GM19035 (cell line): ENCODE measurements around the gene MRGPRG.
"Not testable (repeated sequence)": the region's sequence is repeated elsewhere in the genome, so short reads cannot be mapped to it uniquely, and the experiment has no call there.

Experiments
- ATAC-seq: cut with Tn5 transposase; IDR thresholded peaks from one replicate; pipeline ENCODE4 v1.9.1; 2021; ENCODE audit not compliant: unreplicated experiment

Gene MRGPRG

DNA sequence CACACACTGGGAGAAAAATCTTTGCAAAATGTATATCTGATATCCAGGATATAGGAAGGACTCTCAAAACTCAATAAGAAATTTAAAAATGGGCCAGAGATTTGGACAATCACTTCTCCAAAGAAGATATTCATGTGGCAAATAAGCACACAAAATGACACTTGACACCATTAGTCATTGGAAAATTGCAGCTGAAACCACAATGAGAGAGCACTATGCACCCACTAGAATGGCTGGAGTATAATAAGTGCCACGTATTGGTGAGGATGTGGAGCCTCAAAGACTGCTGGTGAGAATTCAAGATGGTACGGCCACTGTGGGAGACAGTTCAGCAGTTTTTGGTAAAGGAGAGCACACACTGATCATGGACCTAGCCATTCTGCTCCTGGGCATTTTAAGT, 40.7 kb downstream of the MRGPRG start:
- no peak for ATAC-seq

DNA sequence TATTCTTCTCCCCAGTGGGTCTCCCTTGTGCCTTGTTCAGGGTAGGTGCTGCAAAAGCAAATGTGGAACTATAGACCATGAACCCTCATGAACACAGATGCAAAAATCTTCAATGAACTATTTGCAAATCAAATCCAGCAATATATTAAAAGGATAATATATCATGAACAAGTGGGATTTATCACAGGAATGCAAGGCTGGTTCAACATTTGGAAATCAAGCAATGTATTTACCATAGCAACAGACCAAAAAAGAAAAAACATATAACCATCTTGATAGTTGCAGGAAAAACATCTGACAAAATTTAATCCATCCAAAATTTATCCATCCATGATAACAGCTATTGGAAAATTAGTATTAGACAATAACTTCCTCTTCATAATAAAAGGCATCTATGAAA, 42.1 kb downstream of the MRGPRG start:
- no peak for ATAC-seq

DNA sequence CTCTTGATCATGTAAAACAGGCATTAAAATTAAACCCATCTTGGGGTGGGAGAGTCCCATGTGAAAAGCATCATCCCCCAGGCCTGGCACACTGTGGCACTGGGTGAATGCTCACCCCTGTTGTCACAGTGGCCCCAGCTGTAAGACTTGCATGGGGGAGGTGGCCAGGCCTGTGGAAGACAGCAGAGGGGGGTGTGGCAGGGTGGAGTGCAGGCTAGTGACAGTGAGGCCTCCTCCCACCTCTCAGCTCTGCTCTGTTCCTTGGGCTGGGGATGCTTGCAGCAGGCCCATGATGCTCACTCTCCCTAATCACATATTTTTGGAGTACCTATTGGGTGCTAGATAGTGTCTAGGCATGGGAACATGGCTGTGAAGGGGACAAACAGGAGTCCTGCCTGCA, 43.4 kb downstream of the MRGPRG start:
- ATAC-seq: no peak

DNA sequence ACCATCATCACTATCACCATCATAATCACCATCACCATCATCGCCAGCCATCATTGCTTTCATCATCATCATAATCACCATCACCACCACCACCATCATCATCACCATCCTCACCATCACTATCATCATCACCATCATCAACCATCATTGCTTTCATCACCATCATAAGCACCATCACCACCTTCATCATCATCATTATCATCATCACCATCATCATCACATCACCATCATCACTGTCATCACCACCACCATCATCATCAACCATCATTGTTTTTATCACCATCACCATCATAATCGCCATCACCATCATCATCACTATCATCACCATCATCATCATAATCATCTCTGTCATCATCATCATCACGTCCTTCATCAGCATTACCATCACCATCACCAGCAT, 44.2 kb downstream of the MRGPRG start:
- no peak for ATAC-seq

DNA sequence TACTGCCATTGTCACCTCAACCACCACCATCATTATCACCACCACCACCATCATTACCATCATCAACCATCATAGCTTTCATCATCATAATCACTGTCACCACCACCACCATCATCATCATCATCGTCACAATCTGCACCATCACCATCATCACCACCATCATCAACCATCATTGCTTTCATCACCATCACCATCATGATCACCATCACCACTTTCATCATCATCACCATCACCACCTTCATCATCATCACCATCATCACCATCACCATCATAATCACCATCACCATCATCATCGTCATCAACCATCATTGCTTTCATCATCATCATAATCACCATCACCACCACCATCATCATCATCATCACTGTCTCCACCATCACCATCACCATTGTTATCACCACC, 44.8 kb downstream of the MRGPRG start:
- no peak for ATAC-seq

DNA sequence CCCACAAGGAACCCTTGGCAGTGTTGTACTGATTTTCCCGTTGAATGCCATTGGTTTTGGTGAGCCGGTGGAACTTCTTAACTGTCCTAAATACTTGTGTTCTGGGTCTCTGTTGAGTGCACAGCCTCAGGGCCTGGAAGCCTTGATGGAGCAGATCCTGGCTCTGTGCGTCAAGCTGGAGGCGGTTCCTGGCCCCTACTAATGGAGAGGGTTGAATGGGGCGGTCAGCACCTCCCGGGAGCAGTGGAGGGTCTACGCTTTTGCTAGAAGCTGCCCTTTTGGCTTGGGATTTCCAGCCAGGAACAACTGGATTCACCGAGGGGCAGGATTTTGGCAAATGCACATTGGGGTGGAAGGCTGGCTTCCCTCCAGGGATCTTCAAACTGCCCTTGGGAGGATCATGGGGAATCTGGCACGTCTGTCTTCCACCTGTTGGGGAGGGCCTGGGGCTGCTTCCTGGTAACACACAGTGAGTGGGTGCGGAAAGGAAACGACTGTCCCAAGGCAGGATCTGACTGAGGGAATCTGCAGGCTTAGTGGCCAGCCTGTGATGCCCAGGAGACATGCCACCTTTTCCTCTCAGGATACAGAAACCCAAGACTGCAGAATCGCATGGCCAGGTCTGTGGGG, 46.6 kb downstream of the MRGPRG start:
- no peak for ATAC-seq

DNA sequence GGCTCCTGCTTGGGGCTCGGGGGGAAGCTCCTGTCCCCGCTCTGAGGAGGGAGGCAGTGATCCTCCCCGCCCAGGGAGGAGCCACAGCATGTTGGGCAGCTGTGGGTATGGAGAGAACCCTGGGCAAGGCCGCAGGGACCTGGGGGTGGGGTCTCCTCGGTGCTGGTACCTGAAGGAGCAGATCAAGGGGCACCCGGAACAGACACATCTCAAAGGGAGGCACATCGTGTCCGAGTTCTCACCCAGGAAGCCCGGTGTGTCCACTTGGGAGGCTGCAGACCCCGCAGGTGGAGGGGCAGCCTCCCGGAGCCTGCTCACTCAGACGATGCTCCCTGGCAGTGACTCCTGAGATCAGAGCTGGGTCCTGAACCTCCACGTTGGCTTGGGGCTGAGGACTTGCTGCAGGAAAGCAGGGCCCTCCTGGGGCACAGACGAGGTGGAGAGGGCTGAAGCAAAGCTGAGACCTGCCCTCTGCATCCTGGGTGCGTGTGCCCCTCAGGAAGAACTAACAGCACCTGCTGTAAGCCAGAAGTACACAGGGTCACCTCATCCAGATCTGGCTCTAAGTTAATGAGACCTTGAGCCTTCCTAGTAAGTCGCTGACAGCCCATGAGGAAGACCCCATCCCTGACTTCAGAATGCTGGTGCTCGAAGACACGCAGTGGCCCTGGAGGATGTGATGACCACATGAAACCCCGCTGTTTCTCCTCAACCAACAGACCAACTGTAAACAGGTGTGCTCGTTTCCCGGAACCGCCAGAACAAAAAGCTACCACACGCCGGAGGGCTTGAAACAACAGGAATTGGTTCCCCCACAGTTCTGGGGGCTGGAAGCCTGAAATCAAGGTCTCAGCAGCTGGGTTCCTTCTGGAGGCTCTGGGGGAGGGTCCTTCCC, 47.6 kb downstream of the MRGPRG start:
- ATAC-seq: no peak

DNA sequence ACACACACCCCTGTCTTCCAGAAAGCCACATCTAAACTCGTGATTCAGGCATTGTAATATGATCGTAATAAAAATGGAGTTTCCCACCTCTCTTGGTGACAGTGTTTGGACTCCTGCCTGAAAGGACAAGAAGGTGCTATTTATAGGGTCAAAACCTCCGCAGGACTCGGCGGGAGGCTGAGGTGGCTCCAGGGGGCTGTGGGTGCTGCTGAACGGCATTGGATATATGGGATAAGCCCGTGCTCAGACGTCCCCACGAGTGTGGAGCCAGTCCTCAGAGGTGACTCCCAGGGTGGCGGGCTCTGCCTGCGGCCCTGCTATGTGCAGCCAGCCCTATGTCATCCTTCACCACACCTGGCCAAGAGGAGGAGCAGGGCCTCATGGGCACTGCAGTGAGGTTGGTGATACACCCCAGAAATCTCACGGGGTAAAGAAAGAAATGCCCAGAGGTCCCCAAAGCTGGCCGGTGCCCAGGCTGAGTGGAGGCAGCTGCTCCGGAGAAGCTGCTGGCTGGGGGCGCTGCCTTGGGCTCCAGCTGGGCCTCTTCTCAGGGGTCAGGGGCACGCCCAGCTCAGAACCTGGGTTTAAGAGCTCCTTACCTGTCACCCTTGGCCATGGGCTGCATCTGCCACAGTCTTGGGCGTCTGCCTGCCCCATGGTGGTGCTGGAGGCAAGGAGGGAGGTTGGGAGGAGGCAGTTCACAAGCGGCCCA, 48.4 kb downstream of the MRGPRG start:
- no peak for ATAC-seq

DNA sequence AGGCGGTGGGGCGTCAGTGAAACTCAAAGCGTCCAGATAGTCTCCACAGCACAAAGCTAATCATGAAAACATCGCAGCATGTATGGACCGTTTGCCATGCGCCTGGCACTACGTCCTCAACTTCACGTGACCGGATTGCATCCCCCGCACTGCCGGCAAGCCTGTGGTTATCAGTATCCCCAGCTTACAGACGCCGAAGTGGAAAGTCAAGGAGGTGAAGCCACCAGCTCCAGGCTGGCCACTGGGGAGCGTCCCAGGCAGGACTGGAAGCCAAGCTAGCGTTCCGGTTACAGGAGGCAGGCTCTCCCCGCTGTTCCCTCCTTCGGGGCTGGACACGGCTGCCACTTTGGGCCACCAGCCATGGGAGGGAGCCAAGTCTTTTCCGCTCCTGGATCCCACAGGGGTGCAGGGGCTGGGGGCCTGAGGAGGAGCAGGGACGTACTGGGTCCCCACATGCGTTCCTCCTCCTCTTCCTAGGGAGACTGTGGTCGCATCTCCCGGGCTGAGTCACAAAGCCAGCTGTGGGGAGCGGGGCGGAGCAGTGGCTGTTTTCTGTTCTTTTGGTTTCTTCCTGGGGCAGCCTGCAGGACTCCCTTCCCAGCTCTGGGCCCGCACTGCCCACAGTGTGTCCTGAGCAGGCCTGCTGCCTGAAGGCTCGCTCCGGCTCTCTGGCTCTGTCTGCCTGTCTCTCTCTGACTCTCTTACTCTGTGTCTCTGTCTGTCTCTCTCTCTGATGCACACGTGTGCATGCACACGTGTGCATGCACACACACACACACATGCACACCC, 49.2 kb downstream of the MRGPRG start:
- ATAC-seq: no peak

DNA sequence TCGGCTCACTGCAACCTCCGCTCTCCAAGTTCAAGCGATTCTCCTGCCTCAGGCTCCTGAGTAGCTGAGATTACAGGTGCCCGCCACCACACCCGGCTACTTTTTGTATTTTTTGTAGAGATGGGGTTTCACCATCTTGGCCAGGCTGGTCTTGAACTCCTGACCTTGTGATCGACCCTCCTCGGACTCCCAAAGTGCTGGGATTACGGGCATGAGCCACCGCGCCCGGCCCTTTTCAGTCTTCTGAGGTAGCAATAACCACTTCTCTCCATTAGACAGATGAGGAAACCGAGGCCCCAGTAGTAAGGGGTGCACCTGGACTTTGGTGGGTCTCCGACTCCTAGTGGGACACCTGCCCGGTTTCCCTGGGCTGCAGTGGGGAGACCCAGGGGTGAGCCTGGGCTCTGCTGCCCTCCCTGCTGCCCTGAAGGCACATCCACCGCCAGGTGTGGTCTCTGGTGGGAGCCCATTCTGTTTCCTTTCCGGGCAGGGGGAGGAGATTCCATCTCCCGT, 49.8 kb downstream of the MRGPRG start:
- not testable (repeated sequence) for ATAC-seq
